ENCODE data around the gene SAPCD1.

The SAPCD1 gene

DNA sequence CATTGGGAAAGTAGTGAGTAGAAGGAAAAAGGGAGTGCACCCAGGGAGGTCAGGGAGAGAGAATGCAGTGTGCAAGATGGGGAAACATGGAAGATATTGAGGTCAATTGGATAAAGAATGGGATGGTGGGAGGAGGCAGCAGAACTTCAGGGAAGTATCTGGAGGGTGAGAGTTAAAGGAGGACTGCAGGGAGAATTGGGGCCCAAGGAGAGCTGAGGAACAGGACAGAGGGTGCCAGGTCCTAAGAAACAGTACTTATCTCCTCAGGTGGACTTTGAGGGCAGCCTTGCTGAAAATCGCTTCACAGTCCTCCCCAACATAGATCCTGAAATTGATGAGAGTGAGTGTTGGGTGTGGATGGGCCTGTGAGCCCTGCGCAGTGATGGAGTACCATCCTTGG lies 4.2 kb upstream of the SAPCD1 start:
- DNase-seq: no peak

- DNase-seq: no peak
These were observed 1.7 kb upstream of the SAPCD1 start for GRCh38 chr6:31760790-31761189.

DNA sequence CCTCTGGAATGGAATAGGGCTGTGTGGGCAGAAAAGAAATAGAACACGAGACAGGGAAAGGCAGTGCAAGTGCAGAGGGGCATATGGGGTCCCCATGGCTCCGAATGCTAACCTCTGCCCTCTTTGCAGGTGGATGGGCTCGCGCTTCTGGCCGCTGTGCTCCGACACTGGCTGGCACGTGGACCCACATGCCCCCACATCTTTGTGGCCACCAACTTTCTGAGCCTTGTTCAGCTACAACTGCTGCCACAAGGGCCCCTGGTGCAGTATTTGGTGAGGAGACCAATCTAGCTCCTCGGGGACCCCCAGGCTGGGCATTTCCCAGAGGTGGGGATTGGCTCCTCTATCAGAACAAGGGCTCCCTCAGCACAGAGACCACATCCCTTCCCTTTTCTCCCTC lies 1.1 kb upstream of the SAPCD1 start:
- no peak for DNase-seq

GRCh38 chr6:31762878-31763618 lies 592 bp downstream of the SAPCD1 start:
- DNase-seq: no peak

GRCh38 chr6:31763619-31763940 lies 1.1 kb downstream of the SAPCD1 start:
- no peak for DNase-seq

DNA sequence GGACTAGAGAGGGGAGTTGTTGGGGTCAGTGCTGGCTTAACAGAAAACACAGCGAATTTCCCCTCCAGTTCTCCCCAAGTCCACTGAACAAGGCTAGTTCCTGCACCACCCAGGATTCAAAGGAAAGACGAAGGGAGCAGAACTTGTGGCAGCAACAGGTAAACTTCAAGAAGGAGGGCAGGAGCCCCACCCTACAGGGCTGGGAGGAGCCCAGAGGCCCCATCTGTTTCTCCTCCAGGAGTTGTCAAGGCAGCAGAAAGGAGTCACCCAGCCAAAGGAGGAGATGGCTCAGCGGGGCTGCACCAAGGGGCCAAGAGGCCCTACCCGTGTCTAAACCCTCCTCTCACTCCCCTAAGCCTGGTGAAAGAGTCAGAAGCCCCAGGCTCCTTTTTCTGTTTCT lies 1.7 kb downstream of the SAPCD1 start:
- no peak for DNase-seq

DNA sequence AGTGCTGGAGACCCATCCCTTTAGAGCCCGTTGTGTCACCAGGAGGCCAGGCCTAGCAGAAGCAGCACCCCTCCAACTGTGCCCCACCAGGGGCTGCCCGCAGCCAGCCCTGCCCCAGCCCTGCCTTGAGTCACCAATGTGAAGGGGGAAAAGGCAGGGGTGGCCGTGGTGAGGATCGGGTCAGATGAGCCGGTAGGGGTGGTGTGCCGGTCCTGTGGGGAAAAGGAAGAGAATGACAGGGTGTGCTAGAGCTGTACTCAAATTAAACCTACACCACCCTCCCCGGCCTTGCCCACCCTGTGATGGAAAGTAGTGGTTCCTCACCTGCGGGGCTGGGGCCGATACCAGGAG lies 3.1 kb downstream of the SAPCD1 start:
- no peak for DNase-seq

DNA sequence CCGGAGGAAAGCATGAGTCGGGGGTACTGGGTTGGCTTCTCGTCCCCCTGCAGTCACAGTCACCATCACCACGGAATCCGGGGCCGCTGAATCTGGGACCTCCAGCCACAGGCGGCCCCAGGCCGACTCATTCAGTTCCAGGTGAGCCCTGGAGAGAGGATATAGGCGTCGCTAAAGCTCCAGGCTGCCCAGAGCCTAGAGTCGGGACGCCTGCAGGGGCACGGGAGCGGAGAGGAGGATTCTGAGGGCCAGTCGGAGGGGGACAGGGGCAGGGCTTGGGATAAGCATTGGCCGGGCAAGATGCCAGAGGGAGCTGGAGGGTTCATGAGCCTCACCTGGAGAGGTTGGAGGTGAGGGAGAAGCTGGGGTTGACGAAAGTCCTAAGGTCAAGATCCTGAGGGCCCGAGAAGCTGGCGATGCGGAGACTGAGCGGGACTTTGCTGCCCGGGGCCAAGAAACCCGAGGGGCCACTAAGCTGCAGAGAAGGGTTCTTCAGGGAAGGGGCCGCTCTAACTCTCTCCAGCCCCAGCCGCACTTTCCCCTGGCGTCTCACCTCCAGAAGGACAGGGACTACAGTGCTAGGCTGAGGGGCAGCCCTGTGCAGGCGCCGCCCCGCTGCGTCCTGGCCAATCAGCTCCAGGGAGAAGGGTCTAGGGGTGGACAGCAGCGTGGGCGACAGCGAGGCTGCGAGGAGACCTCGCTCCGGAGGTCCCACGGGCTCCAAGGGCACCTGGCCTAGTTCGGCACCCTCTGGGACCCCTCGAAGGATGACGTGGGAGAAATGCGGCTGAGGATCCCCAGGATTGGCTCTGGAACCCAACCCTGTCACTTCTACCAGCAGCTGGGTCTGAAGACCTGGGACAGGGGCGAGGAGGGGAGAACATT lies 3.7 kb downstream of the SAPCD1 start:
- no peak for DNase-seq

- DNase-seq: no peak
These were observed 4.7 kb downstream of the SAPCD1 start for GRCh38 chr6:31767096-31767645.

GRCh38 chr6:31768363-31769257 lies 6.2 kb downstream of the SAPCD1 start:
- no peak for DNase-seq

GRCh38 chr6:31769684-31770371 lies 7.4 kb downstream of the SAPCD1 start:
- DNase-seq: peak; percentile 67

- no peak for DNase-seq
These were observed 8.4 kb downstream of the SAPCD1 start for GRCh38 chr6:31770860-31771259.

- no peak for DNase-seq
These were observed 9.5 kb downstream of the SAPCD1 start for GRCh38 chr6:31771992-31772358.

DNA sequence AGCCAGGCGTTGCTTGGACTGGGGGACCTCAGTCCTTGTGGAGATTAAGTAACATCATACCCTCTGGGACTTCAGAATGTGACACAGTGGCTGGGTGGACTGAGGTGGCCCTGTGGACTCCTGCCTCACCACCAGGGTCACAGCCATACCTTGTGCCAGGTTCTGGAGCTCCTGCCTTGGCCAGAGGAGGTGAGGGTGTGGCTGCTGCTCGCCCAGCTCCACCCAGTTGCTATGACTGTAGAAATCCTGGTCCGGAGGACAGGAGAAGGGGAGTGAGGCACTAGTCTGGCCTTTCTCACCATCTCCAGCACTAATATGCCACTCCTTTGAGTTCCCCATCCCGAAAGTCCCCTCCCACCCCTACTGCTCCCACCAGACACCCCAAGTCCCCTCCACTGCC lies 12.7 kb downstream of the SAPCD1 start:
- no peak for DNase-seq

- no peak for DNase-seq
These were observed 13.4 kb downstream of the SAPCD1 start for GRCh38 chr6:31775633-31776484.

GRCh38 chr6:31776485-31776988 lies 14.1 kb downstream of the SAPCD1 start:
- no peak for DNase-seq

DNA sequence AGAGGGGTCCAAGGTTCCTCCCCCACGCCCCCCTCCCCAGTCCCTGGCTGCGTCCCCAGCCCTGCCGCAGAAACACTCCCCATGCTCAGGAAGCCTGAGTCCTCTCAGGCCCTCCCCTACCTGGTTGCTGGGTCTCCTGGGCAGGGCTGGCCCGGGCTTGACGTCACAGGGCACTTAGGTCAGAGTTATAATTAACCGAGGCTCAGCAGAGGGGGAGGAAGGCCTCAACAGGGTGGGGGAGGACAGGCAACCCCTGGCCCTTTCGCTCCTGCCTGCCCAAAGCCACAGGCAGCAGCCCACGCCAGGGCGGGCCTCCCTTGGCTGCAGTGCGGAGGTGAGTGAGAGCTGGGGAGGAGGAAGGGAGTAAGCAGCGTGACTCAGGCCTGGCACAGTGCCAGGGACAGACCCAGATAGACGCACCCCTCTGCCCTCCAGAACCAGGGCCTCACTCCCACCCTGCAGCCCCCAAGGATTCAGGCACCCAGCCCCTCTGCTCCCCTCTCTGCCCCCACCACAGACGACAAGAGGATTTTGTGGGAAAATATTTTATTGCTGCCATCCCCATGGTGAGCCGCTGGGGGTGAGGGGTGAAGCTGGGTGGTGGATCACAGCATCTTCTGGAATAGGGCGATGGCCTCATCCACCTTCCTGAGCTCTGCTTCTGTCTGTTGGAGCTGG lies 14.7 kb downstream of the SAPCD1 start, which contains the start of gene VWA7:
Gene VWA7, minus strand, starts transcription at position 340 of the 678 bp plus-strand sequence. CDS start 549 bp downstream, outside the sequence.
- peak; percentile 72 for DNase-seq

DNA sequence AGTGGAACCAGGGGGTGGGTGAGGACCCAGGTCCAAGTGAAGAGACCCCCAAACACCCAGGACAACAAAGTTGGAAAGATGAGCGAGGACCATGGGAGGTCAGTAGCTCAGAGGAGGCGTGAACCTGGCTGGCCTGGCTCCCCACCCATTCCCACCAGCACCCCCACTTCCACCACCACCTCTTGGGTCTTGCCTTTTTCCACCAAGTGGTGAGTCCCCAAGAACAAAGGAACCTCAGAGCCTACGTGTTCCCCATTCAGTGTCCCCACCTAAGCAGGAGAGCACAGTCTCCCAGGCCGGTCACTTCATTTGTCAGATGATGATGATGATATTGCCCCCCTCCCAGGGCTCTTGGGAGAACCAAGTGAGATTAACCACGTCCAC lies 15.2 kb downstream of the SAPCD1 start:
- no peak for DNase-seq

- no peak for DNase-seq
These were observed 15.7 kb downstream of the SAPCD1 start for GRCh38 chr6:31778193-31778592.

Data from femur (tissue), 1 donor.